ENCODE measurements around the gene CNPY3. TPM values are rescaled to one million over a fixed set of nuclear protein-coding genes. Genes with fewer than 3 reads are reported as not detected.

CNPY3 gene
- total RNA-seq, 4 donors from 2014 or later: 27.8 to 101 (median 47.9) TPM

- peaks cover 0 to 18% (median 9%) of the 10 kb centered on the region in 4 donors for H3K4me1 ChIP-seq
- H3K9me3 ChIP-seq: no peaks in the 10 kb centered on the region
- no peaks in the 10 kb centered on the region for H3K27me3 ChIP-seq
- H3K4me3 ChIP-seq: peak overlapping the region; percentile 88 to 96 (median 94)
- peak overlapping the region; percentile 84 to 97 (median 94) for H3K27ac ChIP-seq
- DNase-seq: no peak
- H3K36me3 ChIP-seq: no peaks in the 10 kb centered on the region
- TF ChIP-seq CTCF (IDR thresholded peaks at IDR 0.05) (peak in 2 of 6 experiments; percentile 14 to 17), POLR2A (IDR thresholded peaks at IDR 0.05) (no peak)
Observed at GRCh38 chr6:42979523-42980177, 50.4 kb downstream of the CNPY3 start.

GRCh38 chr6:42981836-42982235, 52.6 kb downstream of the CNPY3 start:
- Histone ChIP-seq H3K27ac (no peak overlapping the region), H3K27me3 (no peaks in the 10 kb centered on the region), H3K4me3 (no peak overlapping the region), H3K9me3 (no peaks in the 10 kb centered on the region), H3K4me1 (peaks cover 0 to 36% (median 13%) of the 10 kb centered on the region in 4 donors), H3K36me3 (no peaks in the 10 kb centered on the region)
- no peak for TF ChIP-seq POLR2A (IDR thresholded peaks at IDR 0.05)
- no peak for DNase-seq

- Histone ChIP-seq H3K9me3 (no peaks in the 10 kb centered on the region), H3K27ac (peak within 1 kb of the TSS; percentile 82 to 90 (median 86)), H3K27me3 (no peaks in the 10 kb centered on the region), H3K36me3 (peaks cover 0 to 5% (median 0%) of the 10 kb centered on the region in 3 donors), H3K4me1 (peaks cover 0 to 53% (median 8%) of the 10 kb centered on the region in 4 donors), H3K4me3 (peak within 1 kb of the TSS; percentile 75 to 98 (median 90))
- peak; percentile 97 to 99 (median 98) for DNase-seq
- TF ChIP-seq POLR2A (IDR thresholded peaks at IDR 0.05) (peak; percentile 61 to 93), CTCF (IDR thresholded peaks at IDR 0.05) (peak in 3 of 6 experiments; percentile 24 to 40 (median 33))
Observed at GRCh38 chr6:42984001-42984923, 55.0 kb downstream of the CNPY3 start, which contains the start of gene PPP2R5D. TSS of gene PPP2R5D (plus strand) at chr6:42984570. CDS start at chr6:42984678, 108 bp downstream.

GRCh38 chr6:42984924-42985475, 55.7 kb downstream of the CNPY3 start:
- no peak for DNase-seq
- peak overlapping the region; percentile 75 to 98 (median 90) for H3K4me3 ChIP-seq
- H3K4me1 ChIP-seq: peaks cover 0 to 53% (median 6%) of the 10 kb centered on the region in 4 donors
- no peak for TF ChIP-seq POLR2A (IDR thresholded peaks at IDR 0.05)
- no peak for TF ChIP-seq CTCF (IDR thresholded peaks at IDR 0.05)
- no peaks in the 10 kb centered on the region for H3K27me3 ChIP-seq
- no peaks in the 10 kb centered on the region for H3K9me3 ChIP-seq
- peak overlapping the region; percentile 82 to 90 (median 86) for H3K27ac ChIP-seq
- peaks cover 0 to 12% (median 0%) of the 10 kb centered on the region in 3 donors for H3K36me3 ChIP-seq

- H3K4me3 ChIP-seq: no peak overlapping the region
- H3K27ac ChIP-seq: peak overlapping the region in 1 of 4 donors; percentile 97
- peaks cover 0 to 19% (median 0%) of the 10 kb centered on the region in 3 donors for H3K36me3 ChIP-seq
- TF ChIP-seq CTCF (IDR thresholded peaks at IDR 0.05): no peak
- no peak for TF ChIP-seq POLR2A (IDR thresholded peaks at IDR 0.05)
- DNase-seq: no peak
- peaks cover 0 to 63% (median 6%) of the 10 kb centered on the region in 4 donors for H3K4me1 ChIP-seq
- H3K27me3 ChIP-seq: no peaks in the 10 kb centered on the region
- H3K9me3 ChIP-seq: no peaks in the 10 kb centered on the region
Observed at GRCh38 chr6:42987533-42988451, 58.5 kb downstream of the CNPY3 start.

Measured in Peyer's patch (tissue), 4 donors.